Panc1 (cell line): ENCODE data around the gene NBEAL2.

Experiments
- POLR2AphosphoS5 ChIP-seq: IDR thresholded peaks from 2 replicates; pipeline ENCODE4 v1.6.1; 2012; ENCODE audit warnings: mild to moderate bottlenecking, low read depth, low read length, moderate library complexity
- TF ChIP-seq, protein P1 (sequence below): fragments of 450-650 bp; IDR thresholded peaks from 2 replicates; pipeline ENCODE4 v1.5.1; 2017; ENCODE audit warnings: mild to moderate bottlenecking
- TF ChIP-seq, protein P2 (sequence below), 2 experiments: IDR thresholded peaks; 2 replicates each; pipeline ENCODE4 v1.6.1; 2011 to 2012; ENCODE audit warnings: low read depth in 2 of 2, control low read depth in 1 of 2, low read length in 1 of 2, mild to moderate bottlenecking in 1 of 2, moderate library complexity in 1 of 2; ENCODE audit not compliant: insufficient read depth in 1 of 2

DNA sequence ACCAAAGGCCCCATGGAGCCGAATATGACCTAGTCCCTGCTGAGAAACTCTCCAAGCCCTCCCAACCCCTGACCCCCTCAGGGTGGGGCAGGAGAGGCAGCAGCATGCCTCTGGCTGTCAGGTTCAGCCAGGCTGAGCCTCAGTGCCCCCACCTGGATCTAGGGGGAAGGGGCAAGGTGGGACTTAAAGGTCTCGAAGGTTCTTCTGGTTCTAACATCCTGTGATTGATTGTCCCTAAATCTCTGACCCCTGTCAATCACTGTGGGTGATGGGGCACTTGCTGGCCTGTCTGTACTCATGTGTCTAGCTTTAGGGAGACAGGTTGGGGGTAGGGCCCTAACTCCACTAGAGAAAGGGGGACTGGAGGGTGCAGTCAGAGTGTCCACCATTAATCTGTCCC lies 13.8 kb downstream of the NBEAL2 start:
- TF ChIP-seq, protein P1, sequence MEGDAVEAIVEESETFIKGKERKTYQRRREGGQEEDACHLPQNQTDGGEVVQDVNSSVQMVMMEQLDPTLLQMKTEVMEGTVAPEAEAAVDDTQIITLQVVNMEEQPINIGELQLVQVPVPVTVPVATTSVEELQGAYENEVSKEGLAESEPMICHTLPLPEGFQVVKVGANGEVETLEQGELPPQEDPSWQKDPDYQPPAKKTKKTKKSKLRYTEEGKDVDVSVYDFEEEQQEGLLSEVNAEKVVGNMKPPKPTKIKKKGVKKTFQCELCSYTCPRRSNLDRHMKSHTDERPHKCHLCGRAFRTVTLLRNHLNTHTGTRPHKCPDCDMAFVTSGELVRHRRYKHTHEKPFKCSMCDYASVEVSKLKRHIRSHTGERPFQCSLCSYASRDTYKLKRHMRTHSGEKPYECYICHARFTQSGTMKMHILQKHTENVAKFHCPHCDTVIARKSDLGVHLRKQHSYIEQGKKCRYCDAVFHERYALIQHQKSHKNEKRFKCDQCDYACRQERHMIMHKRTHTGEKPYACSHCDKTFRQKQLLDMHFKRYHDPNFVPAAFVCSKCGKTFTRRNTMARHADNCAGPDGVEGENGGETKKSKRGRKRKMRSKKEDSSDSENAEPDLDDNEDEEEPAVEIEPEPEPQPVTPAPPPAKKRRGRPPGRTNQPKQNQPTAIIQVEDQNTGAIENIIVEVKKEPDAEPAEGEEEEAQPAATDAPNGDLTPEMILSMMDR, result no peak
- TF ChIP-seq POLR2AphosphoS5, result no peak
- TF ChIP-seq, protein P2, sequence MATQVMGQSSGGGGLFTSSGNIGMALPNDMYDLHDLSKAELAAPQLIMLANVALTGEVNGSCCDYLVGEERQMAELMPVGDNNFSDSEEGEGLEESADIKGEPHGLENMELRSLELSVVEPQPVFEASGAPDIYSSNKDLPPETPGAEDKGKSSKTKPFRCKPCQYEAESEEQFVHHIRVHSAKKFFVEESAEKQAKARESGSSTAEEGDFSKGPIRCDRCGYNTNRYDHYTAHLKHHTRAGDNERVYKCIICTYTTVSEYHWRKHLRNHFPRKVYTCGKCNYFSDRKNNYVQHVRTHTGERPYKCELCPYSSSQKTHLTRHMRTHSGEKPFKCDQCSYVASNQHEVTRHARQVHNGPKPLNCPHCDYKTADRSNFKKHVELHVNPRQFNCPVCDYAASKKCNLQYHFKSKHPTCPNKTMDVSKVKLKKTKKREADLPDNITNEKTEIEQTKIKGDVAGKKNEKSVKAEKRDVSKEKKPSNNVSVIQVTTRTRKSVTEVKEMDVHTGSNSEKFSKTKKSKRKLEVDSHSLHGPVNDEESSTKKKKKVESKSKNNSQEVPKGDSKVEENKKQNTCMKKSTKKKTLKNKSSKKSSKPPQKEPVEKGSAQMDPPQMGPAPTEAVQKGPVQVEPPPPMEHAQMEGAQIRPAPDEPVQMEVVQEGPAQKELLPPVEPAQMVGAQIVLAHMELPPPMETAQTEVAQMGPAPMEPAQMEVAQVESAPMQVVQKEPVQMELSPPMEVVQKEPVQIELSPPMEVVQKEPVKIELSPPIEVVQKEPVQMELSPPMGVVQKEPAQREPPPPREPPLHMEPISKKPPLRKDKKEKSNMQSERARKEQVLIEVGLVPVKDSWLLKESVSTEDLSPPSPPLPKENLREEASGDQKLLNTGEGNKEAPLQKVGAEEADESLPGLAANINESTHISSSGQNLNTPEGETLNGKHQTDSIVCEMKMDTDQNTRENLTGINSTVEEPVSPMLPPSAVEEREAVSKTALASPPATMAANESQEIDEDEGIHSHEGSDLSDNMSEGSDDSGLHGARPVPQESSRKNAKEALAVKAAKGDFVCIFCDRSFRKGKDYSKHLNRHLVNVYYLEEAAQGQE (IDR thresholded peaks at IDR 0.05; ENCODE audit: insufficient read depth in 1 of 2, low read depth in 2 of 2, low read length in 1 of 2), result no peak
